ENCODE measurements around the gene ZNF335.

The ZNF335 gene

GRCh38 chr20:45968081-45968671 is 3.8 kb downstream of the ZNF335 start:
- Histone ChIP-seq H3K4me2 (ENCODE audit: low read length) (no peak overlapping the region), H3K27ac (ENCODE audit: low read depth, low read length) (no peak overlapping the region), H3K36me3 (ENCODE audit: control insufficient read depth, insufficient read depth, low read length) (peaks cover 8% of the 10 kb centered on the region), H3K4me1 (ENCODE audit: control insufficient read depth, low read depth, low read length) (peaks cover 2% of the 10 kb centered on the region), H2BK15ac (replicated peaks; ENCODE audit: low read depth) (no peak overlapping the region), H3K18ac (ENCODE audit: low read length) (no peak overlapping the region), H2BK5ac (ENCODE audit: low read length) (no peak overlapping the region), H3K56ac (ENCODE audit: low read length) (no peak overlapping the region), H3K4ac (ENCODE audit: low read depth, low read length) (no peak overlapping the region), H4K5ac (ENCODE audit: low read length) (no peak overlapping the region), H3K79me1 (ENCODE audit: low read length) (peaks cover 12% of the 10 kb centered on the region), H2BK120ac (ENCODE audit: low read depth, low read length) (no peak overlapping the region), H3K4me3 (ENCODE audit: low read length) (no peak overlapping the region), H3K27me3 (ENCODE audit: insufficient read depth, low read length, poor library complexity) (no peaks in the 10 kb centered on the region), H3K23ac (ENCODE audit: low read length) (no peak overlapping the region), H2AK5ac (ENCODE audit: low read length) (no peak overlapping the region), H3K9ac (ENCODE audit: low read length) (no peak overlapping the region), H3K79me2 (ENCODE audit: control insufficient read depth, insufficient read depth, low read length) (peaks cover 3% of the 10 kb centered on the region), H4K8ac (ENCODE audit: low read depth, low read length) (no peak overlapping the region)
- no CpG with 5 or more reads among the region's 10 CpGs for WGBS (ENCODE audit: extremely low coverage, insufficient coverage, low lambda C conversion rate)
- DNase-seq, result no peak

DNA sequence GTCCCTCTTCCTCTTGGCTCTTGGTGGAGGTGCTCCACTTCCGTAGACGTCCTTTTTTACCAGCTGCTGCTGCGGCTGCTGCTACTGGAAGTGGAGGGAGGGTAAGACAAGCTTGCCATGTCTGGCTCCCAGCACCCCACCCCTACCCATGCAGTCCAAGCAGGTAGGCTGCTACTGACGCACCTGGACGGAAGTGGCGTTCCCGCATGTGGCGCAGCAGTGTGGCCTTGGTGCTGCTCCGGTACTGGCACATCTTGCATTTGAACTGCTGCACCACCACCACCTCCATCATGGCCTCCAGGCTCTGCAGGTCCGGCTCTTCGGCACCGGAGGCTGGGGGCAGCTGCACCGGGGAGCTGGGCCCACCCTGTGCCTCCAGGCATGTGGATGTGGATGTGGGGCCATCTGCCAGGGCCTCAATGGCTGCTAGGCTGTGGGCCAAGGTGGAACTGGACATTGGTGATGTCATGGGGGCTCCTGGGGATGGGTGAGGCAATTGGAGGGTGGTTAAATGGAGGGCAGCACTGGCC is 4.4 kb downstream of the ZNF335 start:
- H3K4ac ChIP-seq (ENCODE audit: low read depth, low read length), result no peak overlapping the region
- H3K23ac ChIP-seq (ENCODE audit: low read length), result no peak overlapping the region
- no peak overlapping the region for H3K18ac ChIP-seq (ENCODE audit: low read length)
- no peak overlapping the region for H3K4me3 ChIP-seq (ENCODE audit: low read length)
- no peak overlapping the region for H4K5ac ChIP-seq (ENCODE audit: low read length)
- H3K9ac ChIP-seq (ENCODE audit: low read length), result no peak overlapping the region
- WGBS (ENCODE audit: extremely low coverage, insufficient coverage, low lambda C conversion rate), result no CpG with 5 or more reads among the region's 13 CpGs
- peaks cover 2% of the 10 kb centered on the region for H3K4me1 ChIP-seq (ENCODE audit: control insufficient read depth, low read depth, low read length)
- no peak overlapping the region for H2AK5ac ChIP-seq (ENCODE audit: low read length)
- peaks cover 3% of the 10 kb centered on the region for H3K79me2 ChIP-seq (ENCODE audit: control insufficient read depth, insufficient read depth, low read length)
- no peak overlapping the region for H2BK5ac ChIP-seq (ENCODE audit: low read length)
- no peak overlapping the region for H2BK120ac ChIP-seq (ENCODE audit: low read depth, low read length)
- no peak overlapping the region for H4K8ac ChIP-seq (ENCODE audit: low read depth, low read length)
- H3K79me1 ChIP-seq (ENCODE audit: low read length), result peaks cover 12% of the 10 kb centered on the region
- no peak for DNase-seq
- no peak overlapping the region for H3K4me2 ChIP-seq (ENCODE audit: low read length)
- peaks cover 8% of the 10 kb centered on the region for H3K36me3 ChIP-seq (ENCODE audit: control insufficient read depth, insufficient read depth, low read length)
- no peak overlapping the region for H3K56ac ChIP-seq (ENCODE audit: low read length)
- no peak overlapping the region for H3K27ac ChIP-seq (ENCODE audit: low read depth, low read length)
- no peaks in the 10 kb centered on the region for H3K27me3 ChIP-seq (ENCODE audit: insufficient read depth, low read length, poor library complexity)
- H2BK15ac ChIP-seq (replicated peaks; ENCODE audit: low read depth), result no peak overlapping the region

DNA sequence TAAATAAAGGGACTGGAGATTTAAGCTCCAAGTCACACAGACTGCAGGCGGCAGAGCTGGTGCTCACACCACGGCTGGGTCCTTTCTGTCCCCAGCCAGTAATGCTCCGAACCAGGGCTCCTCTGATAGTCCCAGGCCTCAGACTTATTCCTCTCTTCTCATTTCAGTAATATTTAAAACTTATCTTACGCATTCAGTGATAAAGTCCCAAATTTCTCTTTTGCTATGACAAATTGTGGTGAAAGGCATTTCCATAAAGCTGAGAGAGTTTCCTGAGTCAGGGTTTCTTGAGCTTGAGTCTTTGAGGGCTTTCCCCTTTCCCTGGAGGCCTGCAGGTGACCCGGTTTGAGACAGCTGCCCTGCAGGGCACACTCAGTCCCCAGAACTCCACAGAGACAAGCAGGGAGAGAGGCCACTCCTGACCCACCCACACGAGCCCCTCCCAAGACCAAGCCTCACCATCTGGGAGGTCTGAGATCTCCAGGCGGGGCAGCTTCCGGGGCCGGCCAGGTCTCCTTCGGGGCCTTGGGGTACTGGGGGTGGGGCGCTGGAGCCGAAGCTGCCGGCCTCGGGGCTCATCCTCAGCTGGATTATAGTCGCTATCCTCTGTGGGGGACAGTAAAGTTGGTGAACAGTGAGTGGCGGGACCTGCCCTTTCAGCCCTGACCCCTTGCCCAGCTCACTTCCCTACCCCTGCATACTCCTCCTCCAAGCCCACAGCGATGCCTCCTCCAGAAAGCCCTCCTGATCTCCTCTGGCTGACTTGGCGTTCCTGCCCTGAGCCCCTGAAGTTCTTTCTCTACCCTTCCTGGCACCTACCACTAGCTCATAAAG is 6.6 kb downstream of the ZNF335 start:
- no peaks in the 10 kb centered on the region for H3K79me2 ChIP-seq (ENCODE audit: control insufficient read depth, insufficient read depth, low read length)
- H2AK5ac ChIP-seq (ENCODE audit: low read length), result no peak overlapping the region
- H3K4me1 ChIP-seq (ENCODE audit: control insufficient read depth, low read depth, low read length), result peaks cover 2% of the 10 kb centered on the region
- WGBS (ENCODE audit: extremely low coverage, insufficient coverage, low lambda C conversion rate), result no CpG with 5 or more reads among the region's 18 CpGs
- no peak overlapping the region for H4K8ac ChIP-seq (ENCODE audit: low read depth, low read length)
- no peak overlapping the region for H3K4me3 ChIP-seq (ENCODE audit: low read length)
- H2BK120ac ChIP-seq (ENCODE audit: low read depth, low read length), result no peak overlapping the region
- no peak overlapping the region for H4K5ac ChIP-seq (ENCODE audit: low read length)
- H3K27me3 ChIP-seq (ENCODE audit: insufficient read depth, low read length, poor library complexity), result no peaks in the 10 kb centered on the region
- H3K27ac ChIP-seq (ENCODE audit: low read depth, low read length), result no peak overlapping the region
- no peak overlapping the region for H3K4me2 ChIP-seq (ENCODE audit: low read length)
- no peak overlapping the region for H3K4ac ChIP-seq (ENCODE audit: low read depth, low read length)
- peaks cover 6% of the 10 kb centered on the region for H3K79me1 ChIP-seq (ENCODE audit: low read length)
- peaks cover 9% of the 10 kb centered on the region for H3K36me3 ChIP-seq (ENCODE audit: control insufficient read depth, insufficient read depth, low read length)
- no peak overlapping the region for H2BK15ac ChIP-seq (replicated peaks; ENCODE audit: low read depth)
- no peak for DNase-seq
- H3K23ac ChIP-seq (ENCODE audit: low read length), result no peak overlapping the region
- H3K18ac ChIP-seq (ENCODE audit: low read length), result no peak overlapping the region
- H3K9ac ChIP-seq (ENCODE audit: low read length), result no peak overlapping the region
- H2BK5ac ChIP-seq (ENCODE audit: low read length), result no peak overlapping the region
- H3K56ac ChIP-seq (ENCODE audit: low read length), result no peak overlapping the region

DNA sequence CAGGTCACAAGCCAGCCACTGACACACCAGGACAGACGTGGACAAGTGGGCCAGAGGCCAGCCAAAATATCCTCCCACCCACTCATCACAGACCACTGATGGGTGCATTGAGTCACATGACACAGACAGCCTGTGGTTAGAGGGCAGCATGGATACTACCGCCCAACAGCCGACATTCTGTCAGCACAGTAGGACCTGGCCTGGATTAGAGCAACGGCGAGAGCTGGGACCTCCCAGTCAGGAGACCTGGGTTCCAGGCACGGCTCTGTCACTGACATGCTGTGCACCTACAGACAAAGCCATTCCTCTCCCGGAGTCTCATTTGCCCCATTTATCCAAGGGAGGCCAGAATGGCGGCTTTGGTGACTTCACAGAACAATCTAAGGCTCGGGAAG is 8.0 kb downstream of the ZNF335 start:
- Histone ChIP-seq H2BK15ac (replicated peaks; ENCODE audit: low read depth) (no peak overlapping the region), H3K56ac (ENCODE audit: low read length) (no peak overlapping the region), H2BK5ac (ENCODE audit: low read length) (no peak overlapping the region), H3K4me3 (ENCODE audit: low read length) (no peak overlapping the region), H4K5ac (ENCODE audit: low read length) (no peak overlapping the region), H3K23ac (ENCODE audit: low read length) (no peak overlapping the region), H2AK5ac (ENCODE audit: low read length) (no peak overlapping the region), H3K36me3 (ENCODE audit: control insufficient read depth, insufficient read depth, low read length) (peaks cover 19% of the 10 kb centered on the region), H3K18ac (ENCODE audit: low read length) (no peak overlapping the region), H3K79me2 (ENCODE audit: control insufficient read depth, insufficient read depth, low read length) (no peaks in the 10 kb centered on the region), H3K9ac (ENCODE audit: low read length) (no peak overlapping the region), H2BK120ac (ENCODE audit: low read depth, low read length) (no peak overlapping the region), H3K27me3 (ENCODE audit: insufficient read depth, low read length, poor library complexity) (no peaks in the 10 kb centered on the region), H3K4me1 (ENCODE audit: control insufficient read depth, low read depth, low read length) (no peaks in the 10 kb centered on the region), H3K27ac (ENCODE audit: low read depth, low read length) (no peak overlapping the region), H3K4ac (ENCODE audit: low read depth, low read length) (no peak overlapping the region), H4K8ac (ENCODE audit: low read depth, low read length) (no peak overlapping the region), H3K4me2 (ENCODE audit: low read length) (no peak overlapping the region), H3K79me1 (ENCODE audit: low read length) (no peaks in the 10 kb centered on the region)
- no peak for DNase-seq
- no CpG with 5 or more reads among the region's 9 CpGs for WGBS (ENCODE audit: extremely low coverage, insufficient coverage, low lambda C conversion rate)

- no peak overlapping the region for H3K9ac ChIP-seq (ENCODE audit: low read length)
- no peak overlapping the region for H3K27ac ChIP-seq (ENCODE audit: low read depth, low read length)
- no peak overlapping the region for H2AK5ac ChIP-seq (ENCODE audit: low read length)
- no peak overlapping the region for H3K4me3 ChIP-seq (ENCODE audit: low read length)
- no peak overlapping the region for H2BK15ac ChIP-seq (replicated peaks; ENCODE audit: low read depth)
- H4K5ac ChIP-seq (ENCODE audit: low read length), result no peak overlapping the region
- peak; percentile 63 for DNase-seq
- no CpG with 5 or more reads among the region's 34 CpGs for WGBS (ENCODE audit: extremely low coverage, insufficient coverage, low lambda C conversion rate)
- no peaks in the 10 kb centered on the region for H3K27me3 ChIP-seq (ENCODE audit: insufficient read depth, low read length, poor library complexity)
- H3K79me1 ChIP-seq (ENCODE audit: low read length), result no peaks in the 10 kb centered on the region
- no peak overlapping the region for H4K8ac ChIP-seq (ENCODE audit: low read depth, low read length)
- H3K79me2 ChIP-seq (ENCODE audit: control insufficient read depth, insufficient read depth, low read length), result no peaks in the 10 kb centered on the region
- no peak overlapping the region for H2BK5ac ChIP-seq (ENCODE audit: low read length)
- H3K4ac ChIP-seq (ENCODE audit: low read depth, low read length), result no peak overlapping the region
- H3K23ac ChIP-seq (ENCODE audit: low read length), result no peak overlapping the region
- no peak overlapping the region for H2BK120ac ChIP-seq (ENCODE audit: low read depth, low read length)
- H3K4me1 ChIP-seq (ENCODE audit: control insufficient read depth, low read depth, low read length), result no peaks in the 10 kb centered on the region
- H3K36me3 ChIP-seq (ENCODE audit: control insufficient read depth, insufficient read depth, low read length), result peaks cover 22% of the 10 kb centered on the region
- H3K18ac ChIP-seq (ENCODE audit: low read length), result no peak overlapping the region
- H3K56ac ChIP-seq (ENCODE audit: low read length), result no peak overlapping the region
- H3K4me2 ChIP-seq (ENCODE audit: low read length), result no peak overlapping the region
These were observed 8.7 kb downstream of the ZNF335 start for GRCh38 chr20:45963059-45964005.
